PFSK-1 (cell line): ENCODE data around the gene ARHGEF7.

Experiments used
- FOXP2 ChIP-seq: optimal IDR thresholded peaks from 2 replicates; pipeline ENCODE3; 2011; ENCODE audit warnings: borderline replicate concordance, control low read depth, inconsistent platforms; ENCODE audit not compliant: insufficient read depth; ENCODE audit errors: extremely low read length, extremely low read depth
- POLR2AphosphoS5 ChIP-seq: IDR thresholded peaks from 2 replicates; pipeline ENCODE4 v1.6.1; 2012; ENCODE audit warnings: low read depth, mild to moderate bottlenecking, control low read depth, low read length, moderate library complexity
- SIN3A ChIP-seq: IDR thresholded peaks from 2 replicates; pipeline ENCODE4 v1.6.1; 2012; ENCODE audit warnings: mild to moderate bottlenecking, low read length, moderate library complexity, borderline replicate concordance; ENCODE audit not compliant: insufficient read depth
- TAF1 ChIP-seq: IDR thresholded peaks from 2 replicates; pipeline ENCODE4 v1.6.1; 2012; ENCODE audit warnings: low read length, control low read depth, borderline replicate concordance; ENCODE audit not compliant: insufficient read depth
- TF ChIP-seq, protein P1 (sequence below), 2 experiments: IDR thresholded peaks; 2 replicates each; pipeline versions ENCODE4 v1.6.1 to v1.8.0; 2011 to 2012; ENCODE audit warnings: low read depth in 2 of 2, low read length in 2 of 2, control low read depth in 1 of 2, inconsistent platforms in 1 of 2, mild to moderate bottlenecking in 1 of 2, moderate library complexity in 1 of 2; ENCODE audit not compliant: insufficient read depth in 1 of 2

Gene ARHGEF7

GRCh38 chr13:111278258-111278657 lies 163.1 kb downstream of the ARHGEF7 start:
- no peak for TF ChIP-seq FOXP2
- TF ChIP-seq TAF1: no peak
- no peak for TF ChIP-seq SIN3A
- TF ChIP-seq POLR2AphosphoS5: no peak
- TF ChIP-seq, protein P1, sequence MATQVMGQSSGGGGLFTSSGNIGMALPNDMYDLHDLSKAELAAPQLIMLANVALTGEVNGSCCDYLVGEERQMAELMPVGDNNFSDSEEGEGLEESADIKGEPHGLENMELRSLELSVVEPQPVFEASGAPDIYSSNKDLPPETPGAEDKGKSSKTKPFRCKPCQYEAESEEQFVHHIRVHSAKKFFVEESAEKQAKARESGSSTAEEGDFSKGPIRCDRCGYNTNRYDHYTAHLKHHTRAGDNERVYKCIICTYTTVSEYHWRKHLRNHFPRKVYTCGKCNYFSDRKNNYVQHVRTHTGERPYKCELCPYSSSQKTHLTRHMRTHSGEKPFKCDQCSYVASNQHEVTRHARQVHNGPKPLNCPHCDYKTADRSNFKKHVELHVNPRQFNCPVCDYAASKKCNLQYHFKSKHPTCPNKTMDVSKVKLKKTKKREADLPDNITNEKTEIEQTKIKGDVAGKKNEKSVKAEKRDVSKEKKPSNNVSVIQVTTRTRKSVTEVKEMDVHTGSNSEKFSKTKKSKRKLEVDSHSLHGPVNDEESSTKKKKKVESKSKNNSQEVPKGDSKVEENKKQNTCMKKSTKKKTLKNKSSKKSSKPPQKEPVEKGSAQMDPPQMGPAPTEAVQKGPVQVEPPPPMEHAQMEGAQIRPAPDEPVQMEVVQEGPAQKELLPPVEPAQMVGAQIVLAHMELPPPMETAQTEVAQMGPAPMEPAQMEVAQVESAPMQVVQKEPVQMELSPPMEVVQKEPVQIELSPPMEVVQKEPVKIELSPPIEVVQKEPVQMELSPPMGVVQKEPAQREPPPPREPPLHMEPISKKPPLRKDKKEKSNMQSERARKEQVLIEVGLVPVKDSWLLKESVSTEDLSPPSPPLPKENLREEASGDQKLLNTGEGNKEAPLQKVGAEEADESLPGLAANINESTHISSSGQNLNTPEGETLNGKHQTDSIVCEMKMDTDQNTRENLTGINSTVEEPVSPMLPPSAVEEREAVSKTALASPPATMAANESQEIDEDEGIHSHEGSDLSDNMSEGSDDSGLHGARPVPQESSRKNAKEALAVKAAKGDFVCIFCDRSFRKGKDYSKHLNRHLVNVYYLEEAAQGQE (IDR thresholded peaks at IDR 0.05; ENCODE audit: insufficient read depth in 1 of 2, low read depth in 2 of 2, low read length in 2 of 2): no peak

GRCh38 chr13:111278743-111279652 lies 163.9 kb downstream of the ARHGEF7 start:
- TF ChIP-seq TAF1: no peak
- TF ChIP-seq, protein P1 (IDR thresholded peaks at IDR 0.05; ENCODE audit: insufficient read depth in 1 of 2, low read depth in 2 of 2, low read length in 2 of 2): no peak
- no peak for TF ChIP-seq FOXP2
- TF ChIP-seq SIN3A: no peak
- TF ChIP-seq POLR2AphosphoS5: no peak

GRCh38 chr13:111280226-111280625 lies 165.1 kb downstream of the ARHGEF7 start:
- TF ChIP-seq FOXP2 (no peak), TAF1 (no peak), SIN3A (no peak), POLR2AphosphoS5 (no peak)
- TF ChIP-seq, protein P1 (IDR thresholded peaks at IDR 0.05; ENCODE audit: insufficient read depth in 1 of 2, low read depth in 2 of 2, low read length in 2 of 2): no peak

DNA sequence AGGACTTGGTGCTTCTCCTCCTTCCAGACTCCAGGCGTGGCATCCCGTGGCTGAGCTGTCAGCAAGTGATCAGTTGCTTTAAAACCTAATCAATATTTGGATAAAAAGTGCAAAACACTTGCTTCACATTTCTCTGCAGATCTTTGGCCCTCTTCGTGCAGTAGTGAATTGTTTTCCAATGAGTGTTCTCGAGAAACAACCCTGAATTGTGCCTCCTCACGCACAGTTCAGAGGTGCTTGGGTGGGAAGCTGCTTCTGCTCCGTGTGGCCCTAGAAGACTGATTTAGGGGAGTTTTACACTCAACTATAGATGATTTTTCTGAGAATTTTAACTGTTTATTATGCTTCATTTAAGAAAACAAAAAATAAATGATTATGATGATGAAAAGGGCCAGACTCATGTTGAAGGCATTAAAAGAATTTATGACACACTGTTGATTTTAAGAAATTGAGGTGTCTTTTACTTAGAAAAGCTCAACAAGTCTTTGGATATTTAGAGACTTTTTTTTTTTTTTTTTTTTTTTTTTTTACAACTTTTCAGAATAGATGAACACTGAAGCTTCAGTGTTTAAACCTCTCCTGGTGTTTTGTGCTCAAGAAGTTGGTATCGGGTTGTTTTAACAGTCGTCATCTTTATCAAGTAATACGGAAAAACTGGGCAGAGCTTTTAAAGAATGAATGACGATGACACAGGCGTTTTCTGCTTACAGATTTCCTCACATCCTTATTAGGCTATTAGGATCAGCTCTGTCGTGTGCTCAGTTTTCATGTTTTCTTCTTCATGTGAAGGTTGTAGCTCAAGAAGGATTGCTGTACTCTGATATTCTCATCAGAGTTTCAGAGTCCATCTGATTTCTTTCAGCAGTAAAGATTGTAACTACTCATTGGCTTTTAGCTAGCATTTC lies 165.8 kb downstream of the ARHGEF7 start:
- TF ChIP-seq POLR2AphosphoS5 (no peak), FOXP2 (no peak), TAF1 (no peak), SIN3A (no peak)
- TF ChIP-seq, protein P1 (IDR thresholded peaks at IDR 0.05; ENCODE audit: insufficient read depth in 1 of 2, low read depth in 2 of 2, low read length in 2 of 2): no peak
